GM23248 (cell line): Measurements from ENCODE around the gene RNF13.

Experiments
- EZH2 ChIP-seq: fragments of 200-600 bp; sonication (generic); IDR thresholded peaks from 2 replicates; pipeline ENCODE4 v1.6.1; 2018; ENCODE audit warnings: antibody characterized with exemption, mild to moderate bottlenecking; ENCODE audit not compliant: insufficient read depth, poor library complexity, severe bottlenecking
- EZH2phosphoT487 ChIP-seq: fragments of 200-600 bp; sonication (generic); IDR thresholded peaks from 2 replicates; pipeline ENCODE4 v1.6.1; 2018; ENCODE audit warnings: antibody characterized with exemption, moderate library complexity, mild to moderate bottlenecking, low read depth; ENCODE audit not compliant: insufficient read depth

GRCh38 chr3:149800693-149801092, 12.3 kb upstream of the RNF13 start:
- TF ChIP-seq EZH2: no peak
- no peak for TF ChIP-seq EZH2phosphoT487
